ENCODE data around the gene TMEM121B. TPM values are rescaled to one million over a fixed set of nuclear protein-coding genes. Genes with fewer than 3 reads are reported as not detected.

Gene TMEM121B
- total RNA-seq, 1 experiment from 2014 or later: 8.1 TPM

DNA sequence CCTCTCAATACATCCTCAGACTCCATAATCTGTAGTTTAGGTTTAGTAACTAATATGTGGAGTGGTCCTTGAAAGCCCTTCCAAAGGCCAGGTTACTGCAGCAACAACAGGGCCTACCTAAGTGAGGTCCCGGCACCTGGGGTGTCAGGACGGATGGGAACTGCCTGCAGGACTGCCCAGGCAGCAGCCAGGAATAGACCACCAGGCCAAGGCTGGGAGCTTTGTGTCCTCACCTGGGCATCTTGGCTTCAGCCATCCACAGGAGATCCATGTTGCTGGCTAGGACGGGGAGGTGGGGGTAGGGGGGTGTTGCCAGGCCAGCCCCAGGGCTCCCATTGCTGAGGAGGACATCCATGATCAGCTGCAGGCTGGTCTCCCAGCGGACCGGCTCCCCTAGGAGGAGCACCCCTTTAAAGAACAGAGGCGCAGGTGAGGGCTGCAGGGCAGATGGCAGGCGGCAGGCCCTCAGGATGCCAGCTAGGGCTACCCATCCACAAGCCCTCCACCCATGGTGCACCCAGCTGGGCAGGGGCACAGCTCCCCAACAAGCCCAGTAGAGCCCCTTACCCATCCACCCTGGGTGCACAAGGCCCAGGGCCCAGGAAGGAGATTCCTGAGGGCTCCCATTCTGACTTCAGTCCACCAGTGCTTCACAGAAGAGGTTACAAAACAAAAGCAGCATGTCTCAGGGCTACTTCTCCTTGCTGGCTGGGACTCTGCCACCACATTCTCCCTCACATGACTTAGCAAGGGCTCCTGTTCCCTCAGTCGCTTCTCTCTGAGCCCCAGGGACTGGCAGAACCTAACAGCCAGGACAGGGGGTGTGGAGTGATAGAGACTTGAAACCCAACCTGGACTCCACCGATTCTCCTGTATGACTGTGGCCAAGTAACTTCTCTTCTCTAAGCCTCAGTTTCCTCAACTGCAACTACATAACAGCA lies 19.9 kb upstream of the TMEM121B start:
- no peaks in the 10 kb centered on the region for H3K4me1 Mint-ChIP-seq
- no peak for DNase-seq
- H4K5ac ChIP-seq (ENCODE audit: insufficient read length, low read depth, low read length): no peak overlapping the region
- H3K23ac ChIP-seq (ENCODE audit: insufficient read length, low read depth, low read length): no peak overlapping the region
- no peaks in the 10 kb centered on the region for H4K20me1 ChIP-seq (ENCODE audit: control insufficient read depth, insufficient read depth, insufficient read length)
- TF ChIP-seq, protein P1, sequence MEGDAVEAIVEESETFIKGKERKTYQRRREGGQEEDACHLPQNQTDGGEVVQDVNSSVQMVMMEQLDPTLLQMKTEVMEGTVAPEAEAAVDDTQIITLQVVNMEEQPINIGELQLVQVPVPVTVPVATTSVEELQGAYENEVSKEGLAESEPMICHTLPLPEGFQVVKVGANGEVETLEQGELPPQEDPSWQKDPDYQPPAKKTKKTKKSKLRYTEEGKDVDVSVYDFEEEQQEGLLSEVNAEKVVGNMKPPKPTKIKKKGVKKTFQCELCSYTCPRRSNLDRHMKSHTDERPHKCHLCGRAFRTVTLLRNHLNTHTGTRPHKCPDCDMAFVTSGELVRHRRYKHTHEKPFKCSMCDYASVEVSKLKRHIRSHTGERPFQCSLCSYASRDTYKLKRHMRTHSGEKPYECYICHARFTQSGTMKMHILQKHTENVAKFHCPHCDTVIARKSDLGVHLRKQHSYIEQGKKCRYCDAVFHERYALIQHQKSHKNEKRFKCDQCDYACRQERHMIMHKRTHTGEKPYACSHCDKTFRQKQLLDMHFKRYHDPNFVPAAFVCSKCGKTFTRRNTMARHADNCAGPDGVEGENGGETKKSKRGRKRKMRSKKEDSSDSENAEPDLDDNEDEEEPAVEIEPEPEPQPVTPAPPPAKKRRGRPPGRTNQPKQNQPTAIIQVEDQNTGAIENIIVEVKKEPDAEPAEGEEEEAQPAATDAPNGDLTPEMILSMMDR (conservative IDR thresholded peaks at IDR 0.05): no peak
- H3T11ph ChIP-seq (ENCODE audit: low read length): no peak overlapping the region
- no peak overlapping the region for H4K91ac ChIP-seq (ENCODE audit: insufficient read length, low read depth, low read length)
- no peaks in the 10 kb centered on the region for H3K23me2 ChIP-seq (ENCODE audit: insufficient read length, low read depth, low read length, poor library complexity, severe bottlenecking)
- no peak overlapping the region for H2BK5ac ChIP-seq (ENCODE audit: insufficient read length, low read length)
- no peak overlapping the region for H2BK15ac ChIP-seq (ENCODE audit: low read depth, low read length)
- H2BK12ac ChIP-seq (ENCODE audit: insufficient read length, low read depth, low read length): no peak overlapping the region
- H3K4ac ChIP-seq (ENCODE audit: low read depth, low read length): no peak overlapping the region
- H3K79me1 ChIP-seq (ENCODE audit: insufficient read depth, low read depth, low read length, poor library complexity, severe bottlenecking): no peaks in the 10 kb centered on the region
- no peak overlapping the region for H3K4me3 Mint-ChIP-seq
- H3K79me2 ChIP-seq (ENCODE audit: insufficient read depth, low read length): no peaks in the 10 kb centered on the region; the same call in 1 of the 2 replicates
- H3K14ac ChIP-seq (ENCODE audit: insufficient read depth, low read length): no peak overlapping the region
- WGBS (ENCODE audit: extremely low coverage, insufficient read length, low lambda C conversion rate): no CpG with 5 or more reads among the region's 9 CpGs
- H3K18ac ChIP-seq (ENCODE audit: insufficient read length, low read depth, low read length): no peak overlapping the region
- H3K27me3 Mint-ChIP-seq (ENCODE audit: low read depth): no peaks in the 10 kb centered on the region
- H3K36me3 Mint-ChIP-seq (ENCODE audit: insufficient read depth in 1 of 3, low read depth in 3 of 3): peaks cover 22 to 80% (median 49%) of the 10 kb centered on the region in 3 experiments
- H3K9me3 Mint-ChIP-seq: no peaks in the 10 kb centered on the region
- H2BK120ac ChIP-seq (ENCODE audit: low read depth, low read length, poor library complexity, severe bottlenecking): no peak overlapping the region
- H3K9me3 ChIP-seq (ENCODE audit: control insufficient read depth, low read depth, low read length): no peaks in the 10 kb centered on the region
- H2BK20ac ChIP-seq (ENCODE audit: low read depth, low read length, poor library complexity, severe bottlenecking): no peak overlapping the region
- H2AFZ ChIP-seq (ENCODE audit: low read length): no peak overlapping the region
- no peak overlapping the region for H3K4me2 ChIP-seq (ENCODE audit: insufficient read depth, insufficient read length, low read length)
- H2AK5ac ChIP-seq (ENCODE audit: insufficient read length, low read length): no peak overlapping the region
- H4K8ac ChIP-seq (replicated peaks; ENCODE audit: insufficient read length, low read depth, low read length): no peak overlapping the region
- H3K27ac ChIP-seq (ENCODE audit: insufficient read length, low read depth, low read length): no peak overlapping the region
- H3K56ac ChIP-seq (ENCODE audit: insufficient read length, low read depth, low read length): no peak overlapping the region
- H3K27ac Mint-ChIP-seq: no peak overlapping the region
- no peaks in the 10 kb centered on the region for H3K27me3 ChIP-seq (ENCODE audit: insufficient read depth, low read length)
- no peaks in the 10 kb centered on the region for H3K4me1 ChIP-seq (ENCODE audit: insufficient read depth, low read length)
- H3K9ac ChIP-seq (ENCODE audit: extremely low read depth, insufficient read length, low read length): no peak overlapping the region

All from H9 (cell line).